Measurements from ENCODE around the gene FMNL2. TPM values are rescaled to one million over a fixed set of nuclear protein-coding genes. Genes with fewer than 3 reads are reported as not detected.

FMNL2 gene
- total RNA-seq, 1 donor from 2014 or later: 1.6 TPM

DNA sequence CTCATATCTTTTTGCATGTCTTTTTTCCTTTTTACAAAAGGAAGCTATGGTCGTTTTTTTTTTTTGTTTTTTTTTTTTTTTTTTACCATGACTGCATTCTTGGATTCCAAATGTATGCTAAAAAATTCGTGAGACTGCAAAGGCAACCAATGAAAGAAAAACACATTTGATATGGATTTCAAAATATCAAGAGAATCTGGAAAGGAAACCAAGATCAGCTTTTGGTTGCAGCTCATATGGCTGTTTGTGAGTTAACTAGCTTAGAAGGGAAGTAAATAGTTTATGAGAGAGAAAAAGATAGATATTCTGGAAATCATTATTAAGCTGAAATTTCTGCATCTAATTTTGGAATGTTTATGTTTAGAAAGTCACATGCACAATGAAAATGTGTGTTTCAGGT, 272.0 kb downstream of the FMNL2 start:
- intact Hi-C loops (cut with micrococcal nuclease): no loop called here

DNA sequence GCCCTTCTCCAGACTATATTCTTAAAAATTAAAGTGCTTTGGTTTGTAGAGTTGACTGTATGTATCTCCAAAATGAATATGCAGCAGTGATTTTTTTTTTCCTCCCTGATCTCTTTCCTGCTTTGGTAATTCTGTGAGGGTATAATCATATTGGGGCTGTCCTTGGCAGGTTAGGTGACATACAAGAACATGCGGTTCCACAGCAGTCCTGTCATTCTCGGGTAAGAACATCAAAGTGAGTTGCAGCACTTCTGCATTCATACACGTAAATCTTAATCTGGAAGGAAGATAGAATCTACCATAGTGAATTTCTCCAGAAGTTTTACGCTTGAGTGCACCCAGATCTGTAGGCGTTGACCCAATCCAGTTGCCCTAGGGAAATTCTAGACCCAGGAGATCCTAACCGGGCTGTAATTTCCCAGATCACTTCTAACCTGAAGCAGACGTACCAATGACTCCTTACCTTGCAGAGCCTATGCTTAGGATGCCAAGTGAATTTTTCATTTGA, 272.9 kb downstream of the FMNL2 start:
- intact Hi-C loops (cut with micrococcal nuclease): no loop called here

DNA sequence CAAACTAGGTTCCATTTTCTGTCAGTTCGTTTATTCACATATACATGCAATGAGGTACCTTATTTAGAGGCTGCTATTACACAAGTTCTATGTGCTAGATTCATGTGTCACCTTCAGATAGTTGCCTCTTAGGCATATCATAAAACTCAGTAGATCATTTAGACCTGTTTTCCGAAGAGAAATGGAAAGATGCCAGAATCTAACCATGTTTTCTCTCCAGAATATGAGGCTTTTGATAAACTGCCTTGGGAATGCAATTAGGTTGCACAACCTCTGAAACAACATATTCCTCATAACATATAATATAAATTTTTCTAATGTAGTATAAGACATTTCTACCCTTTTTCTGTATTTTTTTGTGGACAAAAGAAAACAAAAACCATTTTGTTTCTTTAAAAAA, 274.2 kb downstream of the FMNL2 start:
- intact Hi-C loops (cut with micrococcal nuclease): no loop called here

DNA sequence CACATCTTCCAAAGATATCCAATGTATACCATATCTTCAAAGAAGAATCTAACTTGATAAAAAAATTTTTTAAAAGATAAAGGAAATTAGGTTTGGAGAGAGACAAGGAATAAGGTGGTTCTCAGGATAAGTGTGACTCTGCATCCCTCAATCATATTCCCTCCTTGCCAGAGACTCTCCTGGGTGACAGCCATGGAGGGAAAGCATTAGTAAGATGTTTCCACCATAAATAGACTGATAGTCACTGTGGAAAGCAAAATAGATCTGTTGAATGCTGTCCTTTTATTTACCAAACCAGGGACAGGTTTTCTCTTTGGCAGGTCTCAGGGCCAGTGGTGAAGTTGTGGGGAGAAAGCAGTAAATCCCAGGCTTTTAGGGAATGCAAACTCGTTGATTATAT, 274.7 kb downstream of the FMNL2 start:
- intact Hi-C loops (cut with micrococcal nuclease): no loop called here

DNA sequence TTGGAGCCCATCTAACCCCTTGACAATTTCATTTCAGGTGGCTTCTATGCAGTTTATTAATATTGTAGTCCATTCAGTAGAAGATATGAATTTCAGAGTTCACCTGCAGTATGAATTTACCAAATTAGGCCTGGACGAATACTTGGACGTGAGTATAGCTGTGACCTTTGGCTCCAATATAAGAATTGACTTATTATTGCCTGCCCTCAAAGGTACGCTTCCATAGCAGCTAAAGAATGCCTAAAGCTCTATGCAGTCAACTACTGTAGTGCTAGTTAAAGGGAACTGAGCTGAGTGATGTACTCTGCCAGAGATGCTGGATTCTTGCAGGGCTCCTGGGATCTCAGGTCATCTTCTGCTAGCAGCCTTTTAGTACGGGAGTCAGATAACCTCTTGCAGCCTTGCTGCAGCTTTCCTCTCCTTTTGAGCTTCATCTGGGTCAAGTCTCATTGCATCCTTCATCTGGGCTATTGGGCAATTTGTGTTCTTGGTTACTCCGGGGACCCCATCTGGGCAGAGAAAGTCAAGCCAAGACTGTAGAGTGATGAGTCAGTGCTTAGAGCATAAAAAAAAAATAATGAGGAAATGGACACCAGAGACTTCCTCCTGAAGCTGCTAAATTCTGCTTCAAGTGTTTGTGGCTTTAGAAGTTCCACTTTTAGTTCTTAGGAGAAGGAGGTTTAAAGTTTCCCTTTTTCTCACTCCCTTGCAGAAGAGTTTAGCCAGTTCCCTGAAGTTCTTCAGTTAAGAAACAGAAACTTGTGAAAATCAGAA, 276.7 kb downstream of the FMNL2 start:
- intact Hi-C loops (cut with micrococcal nuclease): loop anchor here (2.0 kb wide), 1 partner anchor 23 kb away; no protein-coding TSS in a partner anchor

DNA sequence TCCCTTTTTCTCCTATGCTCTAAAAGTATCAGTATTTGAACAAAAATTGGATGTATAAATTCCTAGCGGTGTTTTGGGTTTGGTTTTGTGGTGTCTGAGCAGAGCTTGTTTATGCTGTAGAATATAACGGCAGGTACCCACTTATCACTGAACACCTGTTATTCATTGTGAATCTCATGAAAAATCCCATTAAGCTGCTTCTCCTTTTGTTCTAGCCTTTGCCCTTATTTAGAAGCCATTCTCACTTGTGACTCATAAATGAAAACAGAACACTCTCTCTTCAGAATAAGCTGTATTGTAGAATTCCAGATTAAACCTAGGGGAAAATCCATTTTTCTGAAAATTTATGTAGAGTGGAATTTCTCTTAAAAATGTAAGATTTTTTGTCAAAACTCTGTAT, 278.3 kb downstream of the FMNL2 start:
- intact Hi-C loops (cut with micrococcal nuclease): loop anchor here (2.0 kb wide), 1 partner anchor 22 kb away; no protein-coding TSS in a partner anchor

DNA sequence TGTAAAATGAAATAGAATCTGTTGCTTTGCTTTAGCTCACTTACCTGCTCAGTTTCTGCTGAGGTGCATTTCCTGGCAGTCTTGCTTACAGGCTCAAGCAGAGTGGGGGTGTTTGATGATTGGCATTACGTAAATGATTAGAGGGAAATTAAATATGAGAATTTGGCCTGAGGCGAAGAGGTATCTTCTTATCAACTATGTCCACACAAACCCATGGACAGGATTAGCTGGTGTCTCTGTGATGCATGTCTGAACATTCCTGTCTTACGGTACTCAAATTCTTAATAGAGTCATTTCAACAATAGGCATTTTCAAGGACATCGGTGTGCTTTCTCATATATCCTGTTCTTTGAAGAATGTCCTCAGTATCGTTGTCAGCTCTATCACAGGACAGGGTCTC, 280.2 kb downstream of the FMNL2 start:
- intact Hi-C loops (cut with micrococcal nuclease): no loop called here

DNA sequence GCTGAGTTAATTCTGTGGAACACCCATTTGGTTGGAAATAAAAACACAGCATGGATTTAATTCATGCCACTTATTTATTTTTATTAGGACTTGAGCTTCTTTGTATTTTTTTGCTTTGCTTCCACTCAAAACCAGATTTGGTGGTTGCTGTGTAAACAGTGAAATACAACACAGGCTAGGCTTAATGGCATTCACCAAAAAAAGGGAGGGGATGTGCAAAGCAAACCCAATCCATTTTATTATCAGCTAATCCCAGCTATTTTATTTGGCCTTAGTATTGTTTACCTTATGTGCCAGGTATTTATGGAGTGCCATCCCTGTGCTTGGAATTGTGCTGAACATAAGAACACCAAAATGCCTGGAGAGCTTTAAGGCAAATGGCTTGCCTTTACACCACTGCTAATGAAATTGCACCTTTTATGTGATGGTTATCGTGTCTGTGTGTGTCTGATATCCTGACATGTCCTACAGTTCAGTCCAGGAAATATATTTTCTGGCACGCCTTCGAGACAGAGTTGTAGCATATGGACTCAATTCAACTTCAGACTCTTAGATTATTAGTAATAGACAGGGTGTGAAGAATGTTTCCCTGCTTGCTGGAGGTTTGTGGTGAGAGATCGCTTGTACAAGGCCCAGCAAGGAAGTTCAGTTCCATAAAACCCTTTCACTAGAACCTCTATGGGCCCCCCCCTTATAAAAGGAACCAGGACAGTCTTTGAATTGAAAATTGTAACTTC, 282.6 kb downstream of the FMNL2 start:
- intact Hi-C loops (cut with micrococcal nuclease): no loop called here

DNA sequence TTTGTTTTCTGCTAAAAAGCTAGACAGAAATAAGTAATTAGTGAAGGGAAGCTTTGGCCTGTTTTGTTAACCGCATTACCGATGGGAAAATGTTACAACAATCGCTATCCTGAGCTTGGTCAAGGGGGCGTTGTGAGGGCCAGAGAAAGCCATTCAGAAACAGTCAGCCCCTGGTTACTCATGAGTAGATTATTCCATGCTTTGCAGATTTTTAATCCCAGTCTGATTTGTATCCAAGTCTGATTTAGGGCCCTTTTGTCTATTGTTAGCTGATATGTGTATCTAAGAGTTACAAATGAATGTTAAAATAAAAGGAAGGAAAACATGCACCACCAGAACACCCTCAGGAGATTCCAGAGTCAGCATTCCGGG, 283.2 kb downstream of the FMNL2 start:
- intact Hi-C loops (cut with micrococcal nuclease): no loop called here

DNA sequence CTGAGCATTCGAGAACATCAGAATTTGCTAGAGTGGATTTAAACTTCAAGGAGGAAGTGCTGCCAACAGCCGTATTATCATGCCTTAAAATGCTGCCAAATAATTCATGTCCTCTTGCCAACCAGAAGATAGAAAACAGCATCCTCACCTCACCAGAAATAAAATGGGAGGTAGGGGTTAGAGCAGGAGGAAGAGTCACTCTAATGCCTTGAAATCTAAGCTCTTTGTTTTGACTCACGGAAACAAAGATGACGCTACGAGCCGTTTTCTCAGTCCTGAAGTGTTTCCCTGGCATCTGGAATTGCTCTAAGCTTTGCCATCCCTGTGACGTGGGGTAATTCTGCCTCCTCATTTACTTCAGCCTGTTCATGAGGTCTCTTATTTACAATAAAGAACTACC, 285.2 kb downstream of the FMNL2 start:
- intact Hi-C loops (cut with micrococcal nuclease): no loop called here

DNA sequence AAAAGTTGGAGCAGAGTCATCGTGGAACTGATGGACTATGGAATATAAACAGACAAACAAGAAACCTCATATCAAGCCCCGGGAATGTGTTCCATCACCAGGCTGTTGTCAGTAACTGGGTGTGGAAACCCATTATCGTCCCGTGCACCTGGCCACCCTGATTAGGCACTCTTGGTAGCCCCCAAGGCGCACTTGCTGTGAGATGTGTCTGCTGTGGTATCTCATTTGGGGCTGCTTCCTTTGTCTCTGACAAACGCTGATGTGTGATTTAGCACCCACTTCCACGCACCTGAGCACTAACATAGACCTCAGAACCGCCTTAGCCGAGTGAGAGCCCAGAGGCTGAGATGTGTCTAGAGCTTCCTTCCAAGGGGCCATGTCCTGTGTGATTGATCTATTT, 286.0 kb downstream of the FMNL2 start:
- intact Hi-C loops (cut with micrococcal nuclease): no loop called here

DNA sequence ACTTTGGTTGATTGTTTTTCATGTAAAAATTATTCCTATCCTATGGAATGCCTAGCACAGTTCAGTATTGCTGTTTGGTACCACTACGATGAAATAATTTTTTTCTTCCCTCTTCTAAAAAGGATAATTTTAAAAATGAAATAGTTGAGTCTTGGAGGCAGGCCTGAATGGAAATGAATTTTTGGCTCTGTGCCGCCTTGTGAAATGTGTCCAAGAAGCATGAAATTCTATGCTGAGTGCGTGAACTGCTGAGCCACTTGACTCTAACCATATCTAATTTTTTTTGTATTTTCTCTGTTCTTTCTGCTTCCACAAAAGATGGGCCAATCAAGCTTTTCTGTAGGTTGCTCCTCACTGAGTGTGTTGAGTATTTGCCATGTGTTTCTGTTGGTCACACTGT, 287.2 kb downstream of the FMNL2 start:
- intact Hi-C loops (cut with micrococcal nuclease): no loop called here

DNA sequence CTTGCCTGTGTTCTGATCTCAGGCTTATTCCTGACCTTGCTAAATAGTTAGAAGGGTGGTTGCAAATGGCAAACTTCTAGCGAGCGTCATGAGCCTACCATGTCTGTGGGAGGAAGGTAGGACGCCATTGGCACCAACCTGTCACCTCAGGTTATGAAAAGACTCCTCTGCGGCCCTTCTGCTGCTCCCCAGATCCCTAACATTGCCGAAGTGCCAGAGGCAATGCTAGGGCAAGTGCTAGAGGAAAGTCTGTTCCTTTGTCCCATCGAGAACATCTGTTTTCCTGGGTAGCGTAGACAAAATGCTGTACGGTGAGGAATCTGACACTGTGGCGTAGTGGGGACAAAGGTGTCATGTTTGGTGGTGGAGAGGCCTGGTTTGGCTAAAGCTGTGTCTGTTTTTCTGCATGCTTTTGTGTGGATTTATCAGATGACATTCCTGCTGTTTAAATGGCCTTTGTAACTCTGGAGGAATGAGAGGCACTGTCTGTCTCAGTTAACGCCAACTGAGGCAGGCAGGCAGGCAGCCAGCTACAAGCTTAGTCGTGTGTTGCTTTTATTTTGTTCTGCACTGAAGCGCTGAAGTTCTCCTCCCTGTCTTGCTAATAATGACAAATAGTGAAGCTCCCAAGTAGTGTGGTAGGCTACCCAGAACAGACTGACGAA, 288.2 kb downstream of the FMNL2 start:
- intact Hi-C loops (cut with micrococcal nuclease): no loop called here

DNA sequence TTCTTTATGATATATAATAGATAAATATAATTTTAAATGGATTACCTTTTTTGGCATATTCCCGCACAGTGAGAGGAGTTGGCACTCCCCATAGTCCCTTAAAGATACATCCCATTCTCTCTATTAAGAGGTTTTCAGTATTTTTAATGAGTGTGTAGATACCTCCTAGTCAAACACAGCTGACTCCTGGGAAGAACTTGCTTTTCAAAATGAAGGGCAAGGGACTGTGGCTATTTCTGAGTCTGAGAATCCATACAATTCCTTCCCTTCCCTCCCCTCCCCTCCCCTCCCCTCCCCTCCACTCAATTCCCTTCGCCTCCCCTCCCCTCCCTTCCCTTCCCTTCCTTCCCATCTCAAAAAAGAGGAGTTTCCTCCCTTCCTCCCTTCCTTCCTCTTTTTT, 288.8 kb downstream of the FMNL2 start:
- intact Hi-C loops (cut with micrococcal nuclease): no loop called here

DNA sequence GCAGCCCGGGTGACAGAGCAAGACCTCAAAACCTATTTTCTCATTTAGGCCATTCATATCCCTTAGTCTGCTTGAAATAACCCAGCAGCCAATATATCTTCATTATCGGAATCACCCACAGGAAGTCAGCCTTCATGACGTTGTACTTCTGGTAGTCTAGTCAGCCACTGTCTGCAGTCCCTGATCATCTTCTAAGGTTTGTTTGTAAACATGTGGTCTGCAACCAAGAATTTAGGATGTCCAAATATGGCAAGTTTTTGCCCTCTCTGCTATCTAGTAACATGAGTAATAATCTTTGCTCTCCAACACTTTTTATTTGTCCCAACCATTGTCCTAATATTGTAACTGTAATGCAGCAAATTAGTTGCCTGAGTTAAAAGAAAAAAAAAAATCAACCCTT, 289.8 kb downstream of the FMNL2 start:
- intact Hi-C loops (cut with micrococcal nuclease): no loop called here

DNA sequence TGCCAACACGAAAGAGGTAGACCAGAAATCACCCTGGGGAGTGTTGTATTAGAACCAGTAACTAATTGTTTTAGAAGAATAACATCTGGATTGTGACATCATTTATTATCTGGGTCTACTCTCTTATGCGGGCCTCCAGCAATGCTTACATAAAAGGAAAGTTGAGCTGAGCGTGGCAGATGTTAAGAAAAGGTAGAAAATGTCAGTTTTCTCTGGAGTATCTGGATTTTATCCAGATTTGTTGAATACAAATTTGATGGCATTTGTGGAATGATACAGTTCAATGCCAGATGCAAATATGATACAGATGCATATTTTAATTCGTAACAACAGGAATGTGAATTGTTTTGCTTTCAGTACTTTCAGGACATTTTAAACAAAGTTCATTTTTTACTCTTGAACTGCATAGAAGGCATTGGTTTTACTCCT, 292.0 kb downstream of the FMNL2 start:
- intact Hi-C loops (cut with micrococcal nuclease): loop anchor here (1.0 to 2.0 kb wide), 3 partner anchors 437 to 590 kb away; no protein-coding TSS in a partner anchor

DNA sequence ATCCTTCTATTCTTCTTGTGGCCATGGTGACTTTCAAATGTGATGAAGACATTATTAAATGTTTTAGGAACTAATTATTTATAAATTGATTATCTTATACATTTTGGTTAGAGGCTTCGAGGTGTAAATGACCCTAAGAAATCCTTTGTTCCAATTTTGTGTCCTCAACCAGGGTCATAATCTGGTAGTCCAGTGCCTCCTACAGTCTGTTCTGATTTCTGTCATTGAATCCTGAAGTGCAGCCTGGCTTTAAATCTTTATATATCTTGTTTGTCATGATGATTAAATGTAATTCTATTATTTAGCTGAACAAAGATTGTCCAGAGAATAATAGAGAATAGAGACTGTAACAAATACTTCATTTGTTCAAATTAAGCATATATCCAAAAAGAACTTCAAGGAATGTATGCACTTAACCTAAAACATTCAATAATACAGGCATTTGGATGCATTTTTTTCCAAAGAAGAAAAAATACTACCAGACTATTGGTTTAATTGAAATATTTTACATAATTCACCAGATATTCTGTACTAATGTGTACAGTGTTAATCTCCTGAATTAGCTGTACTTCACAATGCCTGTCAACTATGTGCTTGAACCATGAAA, 292.5 kb downstream of the FMNL2 start:
- intact Hi-C loops (cut with micrococcal nuclease): loop anchor here (1.0 to 2.0 kb wide), 3 partner anchors 437 to 591 kb away; no protein-coding TSS in a partner anchor

DNA sequence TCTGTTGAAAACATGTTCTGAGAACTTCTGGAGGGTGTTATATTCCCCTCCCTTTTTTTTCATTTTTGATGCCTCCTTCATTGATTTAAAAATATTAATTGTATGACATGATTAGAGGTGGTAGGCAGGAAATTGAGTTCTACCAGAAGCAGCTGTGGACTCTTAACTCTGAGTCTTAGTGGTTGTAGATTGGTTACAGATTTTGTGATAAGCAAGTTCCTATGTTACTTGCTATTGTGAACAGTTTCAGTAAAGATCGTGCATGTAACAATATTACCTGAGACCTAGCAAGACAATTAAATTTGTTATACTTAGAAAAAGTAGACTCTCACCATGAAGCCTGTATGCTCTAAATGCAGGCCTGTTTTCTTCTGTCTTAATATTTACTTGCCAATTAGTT, 294.2 kb downstream of the FMNL2 start:
- intact Hi-C loops (cut with micrococcal nuclease): no loop called here

DNA sequence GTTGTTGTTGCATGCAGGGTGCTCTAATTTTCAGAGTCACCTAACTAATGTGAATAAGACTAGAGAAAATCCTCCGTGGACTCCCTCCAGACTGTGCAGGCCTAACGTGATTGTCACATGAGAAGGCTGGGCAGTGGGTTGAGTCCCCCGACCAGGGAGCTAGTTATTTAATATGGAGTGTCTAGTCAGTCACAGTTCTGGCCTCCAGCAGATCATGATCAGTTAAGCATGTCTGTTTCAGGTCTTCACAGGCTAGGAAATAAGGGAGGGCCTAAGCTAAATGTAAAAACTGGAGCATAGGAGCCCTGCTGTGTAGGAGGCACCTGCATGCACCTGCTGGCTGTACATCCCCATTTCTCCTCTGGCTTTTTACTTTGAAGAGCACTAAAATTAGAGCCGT, 295.5 kb downstream of the FMNL2 start:
- intact Hi-C loops (cut with micrococcal nuclease): no loop called here

DNA sequence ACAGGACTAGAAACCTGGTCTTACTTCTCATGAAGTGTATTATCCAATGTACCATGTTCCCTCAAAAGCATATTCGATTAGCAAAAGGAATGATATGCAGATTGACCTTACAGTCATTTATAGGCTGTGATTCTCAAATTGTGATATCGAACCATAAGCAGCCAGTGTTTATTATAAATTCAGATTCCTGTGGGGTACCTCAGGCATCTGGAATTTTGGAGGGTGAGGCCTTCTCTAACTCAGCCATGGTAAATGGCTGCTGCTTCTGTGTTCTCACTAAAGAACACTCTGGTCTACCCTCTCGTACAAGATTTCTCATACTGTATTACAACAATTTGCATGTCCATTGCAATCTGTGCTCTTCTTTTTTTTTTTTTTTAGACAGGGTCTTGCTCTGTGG, 297.8 kb downstream of the FMNL2 start:
- intact Hi-C loops (cut with micrococcal nuclease): no loop called here

DNA sequence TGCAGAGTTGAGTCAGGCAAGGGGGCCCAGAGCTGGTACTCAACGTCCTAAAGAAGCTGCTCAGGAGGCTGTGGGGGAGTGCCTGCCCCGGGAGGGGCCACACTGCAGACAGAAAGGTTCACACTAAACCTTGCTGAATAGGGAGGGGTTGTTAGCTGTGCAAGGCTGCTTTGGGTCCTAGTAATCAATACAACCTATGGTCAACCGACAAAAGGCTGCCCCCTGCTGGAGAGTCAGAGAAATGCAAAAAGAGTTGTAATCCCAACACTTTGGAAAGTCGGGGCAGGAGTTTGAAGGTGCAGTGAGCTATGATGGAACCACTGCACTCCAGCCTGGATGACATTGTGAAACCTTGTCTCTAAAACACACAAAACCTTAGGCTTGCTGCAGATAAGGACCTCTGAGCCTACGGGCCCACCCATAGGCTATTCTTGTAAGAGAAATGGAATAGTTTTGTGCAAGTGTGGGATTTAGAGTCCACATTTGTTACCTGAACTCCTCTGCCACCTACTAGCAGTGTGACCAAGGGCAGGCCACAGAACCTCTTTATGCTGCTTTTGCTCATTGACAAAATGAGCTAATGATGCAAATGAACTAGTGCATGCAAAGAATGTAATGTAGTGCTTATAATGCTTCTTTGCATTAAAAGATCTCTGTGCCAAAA, 300.8 kb downstream of the FMNL2 start:
- intact Hi-C loops (cut with micrococcal nuclease): loop anchor here (1.0 to 5.0 kb wide), 6 partner anchors 23 to 598 kb away; partner anchors contain the start of gene FMNL2
